ENCODE measurements around the gene A4GNT. TPM values are rescaled to one million over a fixed set of nuclear protein-coding genes. Genes with fewer than 3 reads are reported as not detected.

A4GNT gene
- total RNA-seq, 1 donor from 2014 or later: not detected

DNA sequence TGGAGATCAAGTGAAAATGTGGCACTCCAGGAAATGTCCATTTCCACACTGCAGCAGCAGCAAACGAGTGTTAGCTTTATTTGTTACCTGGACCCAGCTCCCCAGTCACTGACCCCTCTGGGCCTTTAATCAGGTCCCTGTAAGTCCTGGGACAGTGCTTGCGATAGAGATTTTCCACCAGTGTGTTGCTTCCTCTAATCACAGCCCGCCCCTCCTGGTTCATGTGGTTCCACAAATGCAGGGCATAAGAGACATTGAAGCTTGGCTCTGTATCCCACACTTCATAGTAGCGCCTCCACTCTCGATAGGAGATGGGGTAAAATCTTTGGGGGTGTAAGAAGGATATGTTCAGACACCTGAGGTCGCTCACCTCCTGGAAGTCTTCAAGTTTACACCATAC is 8.0 kb downstream of the A4GNT start:
- no peak for DNase-seq
- H3K36me3 Mint-ChIP-seq (ENCODE audit: unreplicated experiment): peaks cover 9% of the 10 kb centered on the region
- H3K9me3 Mint-ChIP-seq (ENCODE audit: unreplicated experiment): no peaks in the 10 kb centered on the region
- H3K4me3 Mint-ChIP-seq (ENCODE audit: unreplicated experiment): no peak overlapping the region
- H3K27me3 Mint-ChIP-seq (ENCODE audit: unreplicated experiment): no peaks in the 10 kb centered on the region
- TF ChIP-seq, protein P1, sequence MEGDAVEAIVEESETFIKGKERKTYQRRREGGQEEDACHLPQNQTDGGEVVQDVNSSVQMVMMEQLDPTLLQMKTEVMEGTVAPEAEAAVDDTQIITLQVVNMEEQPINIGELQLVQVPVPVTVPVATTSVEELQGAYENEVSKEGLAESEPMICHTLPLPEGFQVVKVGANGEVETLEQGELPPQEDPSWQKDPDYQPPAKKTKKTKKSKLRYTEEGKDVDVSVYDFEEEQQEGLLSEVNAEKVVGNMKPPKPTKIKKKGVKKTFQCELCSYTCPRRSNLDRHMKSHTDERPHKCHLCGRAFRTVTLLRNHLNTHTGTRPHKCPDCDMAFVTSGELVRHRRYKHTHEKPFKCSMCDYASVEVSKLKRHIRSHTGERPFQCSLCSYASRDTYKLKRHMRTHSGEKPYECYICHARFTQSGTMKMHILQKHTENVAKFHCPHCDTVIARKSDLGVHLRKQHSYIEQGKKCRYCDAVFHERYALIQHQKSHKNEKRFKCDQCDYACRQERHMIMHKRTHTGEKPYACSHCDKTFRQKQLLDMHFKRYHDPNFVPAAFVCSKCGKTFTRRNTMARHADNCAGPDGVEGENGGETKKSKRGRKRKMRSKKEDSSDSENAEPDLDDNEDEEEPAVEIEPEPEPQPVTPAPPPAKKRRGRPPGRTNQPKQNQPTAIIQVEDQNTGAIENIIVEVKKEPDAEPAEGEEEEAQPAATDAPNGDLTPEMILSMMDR (IDR thresholded peaks at IDR 0.05; ENCODE audit: partially characterized antibody, unreplicated experiment): no peak
- no peak overlapping the region for H3K27ac Mint-ChIP-seq (ENCODE audit: unreplicated experiment)
- H3K4me1 Mint-ChIP-seq (ENCODE audit: low read depth, unreplicated experiment): no peaks in the 10 kb centered on the region

DNA sequence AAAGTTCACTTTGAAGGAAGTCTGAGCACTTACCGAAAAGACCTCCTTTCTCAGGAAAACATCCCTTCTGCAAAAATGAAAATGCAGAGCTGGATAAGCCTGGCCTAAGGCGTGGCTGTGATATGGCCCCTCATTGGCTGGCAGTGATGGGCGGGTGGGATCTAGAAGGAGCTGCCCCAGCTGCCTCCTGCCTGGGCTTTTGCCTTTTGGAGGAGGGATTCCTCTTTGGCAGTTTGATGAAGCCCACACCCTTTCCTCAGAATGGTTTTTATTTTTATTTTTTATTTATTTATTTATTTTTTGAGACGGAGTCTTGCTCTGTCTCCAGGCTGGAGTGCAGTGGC is 12.8 kb downstream of the A4GNT start:
- H3K9me3 Mint-ChIP-seq (ENCODE audit: unreplicated experiment): no peaks in the 10 kb centered on the region
- H3K27ac Mint-ChIP-seq (ENCODE audit: unreplicated experiment): no peak overlapping the region
- TF ChIP-seq, protein P1 (IDR thresholded peaks at IDR 0.05; ENCODE audit: partially characterized antibody, unreplicated experiment): no peak
- peaks cover 2% of the 10 kb centered on the region for H3K4me1 Mint-ChIP-seq (ENCODE audit: low read depth, unreplicated experiment)
- peaks cover 2% of the 10 kb centered on the region for H3K27me3 Mint-ChIP-seq (ENCODE audit: unreplicated experiment)
- DNase-seq: no peak
- H3K4me3 Mint-ChIP-seq (ENCODE audit: unreplicated experiment): no peak overlapping the region
- H3K36me3 Mint-ChIP-seq (ENCODE audit: unreplicated experiment): peaks cover 4% of the 10 kb centered on the region

DNA sequence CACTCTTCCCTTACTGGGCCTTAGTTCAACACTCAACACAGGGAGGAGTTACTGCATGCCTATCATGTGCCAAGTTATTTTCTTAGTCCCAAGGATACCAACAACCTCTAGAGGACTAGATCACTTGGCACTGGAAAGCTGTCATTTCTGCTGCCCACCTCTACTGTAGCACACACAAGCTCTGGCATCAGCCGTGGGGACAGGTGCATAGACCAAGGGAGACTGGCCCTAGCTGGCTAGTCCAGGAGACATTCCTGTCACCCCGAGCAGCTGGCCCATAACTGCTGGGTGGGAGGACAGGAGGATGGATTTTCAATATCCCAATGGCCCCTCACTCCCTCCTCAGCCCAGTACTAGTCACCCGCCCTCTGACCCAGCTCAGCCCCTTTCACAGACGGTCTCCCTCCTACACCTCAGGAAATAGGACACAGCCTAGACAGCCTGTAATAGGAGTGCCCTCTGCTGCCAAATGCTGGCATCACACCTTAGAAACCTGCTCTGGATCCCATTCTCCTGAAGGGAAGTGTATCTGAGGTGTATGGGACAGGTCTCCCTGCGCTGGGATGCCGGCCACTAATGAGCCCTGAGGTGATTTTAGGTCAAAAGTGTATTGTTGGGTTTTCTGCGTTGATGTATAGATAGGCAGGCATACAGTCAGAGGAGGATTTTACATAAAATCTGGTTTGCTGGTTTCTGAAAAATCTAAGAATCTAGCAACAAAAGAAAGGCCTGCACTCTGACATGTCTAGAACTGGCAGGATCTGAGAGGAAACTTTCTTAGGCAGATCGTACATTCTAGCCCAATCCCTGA is 13.4 kb downstream of the A4GNT start:
- peak; percentile 85 for DNase-seq
- H3K36me3 Mint-ChIP-seq (ENCODE audit: unreplicated experiment): peaks cover 1% of the 10 kb centered on the region
- peaks cover 2% of the 10 kb centered on the region for H3K4me1 Mint-ChIP-seq (ENCODE audit: low read depth, unreplicated experiment)
- no peak overlapping the region for H3K27ac Mint-ChIP-seq (ENCODE audit: unreplicated experiment)
- H3K27me3 Mint-ChIP-seq (ENCODE audit: unreplicated experiment): peaks cover 4% of the 10 kb centered on the region
- H3K4me3 Mint-ChIP-seq (ENCODE audit: unreplicated experiment): no peak overlapping the region
- H3K9me3 Mint-ChIP-seq (ENCODE audit: unreplicated experiment): no peaks in the 10 kb centered on the region
- TF ChIP-seq, protein P1 (IDR thresholded peaks at IDR 0.05; ENCODE audit: partially characterized antibody, unreplicated experiment): peak; percentile 71

DNA sequence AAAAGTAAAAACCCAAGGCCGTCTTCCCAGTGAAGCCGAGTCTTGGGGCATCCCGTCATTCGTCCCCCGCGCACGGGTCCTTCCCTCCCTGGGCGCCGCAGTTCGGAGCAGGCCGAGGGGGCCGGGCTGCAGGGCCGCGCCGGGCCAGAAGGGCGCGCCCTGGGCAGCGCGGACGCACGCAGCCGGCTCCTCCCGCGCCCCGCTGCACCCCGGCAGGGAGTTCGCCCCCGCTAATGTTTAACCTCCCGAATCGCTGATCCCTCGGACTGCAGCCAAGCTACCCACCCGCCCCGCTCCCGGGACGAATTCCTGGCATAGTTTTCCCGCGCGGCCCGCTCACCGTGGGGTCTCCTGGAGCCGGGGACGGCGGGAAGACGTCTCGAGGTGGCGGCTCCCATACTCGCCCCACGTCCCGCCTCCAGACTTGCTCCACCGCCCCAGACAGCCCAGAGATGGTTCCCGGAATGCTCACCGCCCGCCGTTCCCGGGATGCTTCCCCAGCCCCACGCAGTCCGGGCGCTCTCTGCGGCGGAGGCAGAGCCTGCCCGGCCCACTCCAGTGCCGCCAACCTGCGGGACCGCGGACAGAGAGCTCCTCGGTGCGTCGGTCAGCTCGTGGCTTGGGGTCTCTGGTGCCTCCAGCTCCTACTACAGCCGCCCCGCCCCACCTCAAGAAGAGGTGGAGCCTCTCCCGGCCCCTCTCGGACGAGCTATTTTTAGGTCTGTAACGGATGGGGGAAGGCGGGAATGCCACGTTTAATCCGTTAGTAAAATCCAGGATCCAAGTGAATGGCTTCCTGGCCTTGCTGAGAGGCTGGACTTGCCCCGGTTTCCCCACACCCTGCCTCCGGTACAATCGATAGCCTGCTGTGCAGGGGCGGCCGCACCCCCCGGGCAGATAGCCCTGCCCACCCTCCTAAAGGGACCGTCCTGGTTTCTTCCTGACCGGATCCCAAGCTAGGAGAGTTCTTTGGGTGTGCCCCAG is 16.9 kb downstream of the A4GNT start, which contains the start of gene DZIP1L:
DZIP1L (minus strand) TSS at position 621 of the 984 bp plus-strand sequence. CDS start 11,637 bp downstream, outside the sequence.
- Mint-ChIP-seq H3K36me3 (ENCODE audit: unreplicated experiment) (no peaks in the 10 kb centered on the region), H3K4me1 (ENCODE audit: low read depth, unreplicated experiment) (peaks cover 2% of the 10 kb centered on the region), H3K9me3 (ENCODE audit: unreplicated experiment) (no peaks in the 10 kb centered on the region), H3K27me3 (ENCODE audit: unreplicated experiment) (peaks cover 4% of the 10 kb centered on the region), H3K4me3 (ENCODE audit: unreplicated experiment) (peak within 1 kb of the TSS; percentile 84), H3K27ac (ENCODE audit: unreplicated experiment) (no peak within 1 kb of the TSS)
- TF ChIP-seq, protein P1 (IDR thresholded peaks at IDR 0.05; ENCODE audit: partially characterized antibody, unreplicated experiment): peak; percentile 27
- peak; percentile 73 for DNase-seq
